ENCODE data around the gene RBM38.

GRCh38 chr20:57434390-57434700 lies 43.1 kb downstream of the RBM38 start:
- TF ChIP-seq POLR2A (IDR thresholded peaks at IDR 0.05): no peak
- no peak for TF ChIP-seq CTCF (IDR thresholded peaks at IDR 0.05)

Measured in adrenal gland (tissue), 5 donors.